HG03135 (cell line): ENCODE results near the gene CBFA2T2.
"Not testable (repeated sequence)": the region's sequence is repeated elsewhere in the genome, so short reads cannot be mapped to it uniquely, and the experiment has no call there.

Source experiments
- ATAC-seq: cut with Tn5 transposase; IDR thresholded peaks from one replicate; pipeline ENCODE4 v1.9.1; 2021; ENCODE audit warnings: mild to moderate bottlenecking, moderate library complexity; ENCODE audit not compliant: unreplicated experiment

The CBFA2T2 gene

DNA sequence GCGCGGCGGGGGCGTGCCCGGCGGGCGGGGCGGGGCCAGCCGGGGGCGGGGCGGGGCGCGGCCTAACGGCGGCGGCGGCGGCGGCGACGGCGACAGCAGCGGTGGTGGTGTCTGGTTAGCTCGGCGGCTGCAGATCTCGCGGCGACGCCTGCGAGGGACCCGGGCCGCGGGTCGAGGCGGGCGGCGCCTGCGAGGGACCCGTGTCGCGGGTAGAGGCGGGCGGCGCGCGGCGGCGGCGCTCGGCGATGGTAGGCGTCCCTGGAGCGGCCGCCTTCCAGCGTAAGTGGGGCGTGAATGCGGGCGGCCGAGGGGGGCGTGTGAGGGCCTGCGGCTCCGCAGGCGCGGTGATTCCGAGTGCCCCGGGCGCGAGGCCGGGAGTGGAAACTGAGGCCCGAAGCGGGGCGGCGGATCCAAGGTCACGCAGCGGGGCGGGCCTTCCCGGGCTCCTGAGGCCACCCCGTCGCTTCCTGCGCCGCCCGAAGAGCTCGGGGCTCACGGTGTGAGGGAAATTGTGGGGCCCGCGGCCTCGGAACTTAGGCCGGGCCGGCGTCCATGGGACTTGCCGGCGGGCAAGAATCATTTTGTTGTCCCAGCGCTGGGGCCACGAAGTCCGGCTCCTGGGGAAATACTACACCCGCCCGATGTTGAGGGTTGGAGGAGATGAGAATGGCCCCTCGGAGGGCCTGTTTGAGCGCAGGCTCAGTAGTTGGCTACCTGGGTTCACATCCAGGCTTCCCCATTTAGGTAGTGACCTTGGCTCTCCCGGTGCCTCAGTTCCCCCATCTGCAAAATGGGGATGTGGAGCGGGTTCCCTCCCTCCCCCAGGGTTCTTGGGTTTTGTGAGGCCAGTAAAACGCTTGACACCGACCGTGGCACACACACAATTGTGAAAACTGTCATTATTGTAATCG lies at the start of gene CBFA2T2:
TSS of gene CBFA2T2 (plus strand) at position 74 of the 911 bp plus-strand sequence. CDS start at position 246, 172 bp downstream.
- peak; percentile 55 for ATAC-seq

DNA sequence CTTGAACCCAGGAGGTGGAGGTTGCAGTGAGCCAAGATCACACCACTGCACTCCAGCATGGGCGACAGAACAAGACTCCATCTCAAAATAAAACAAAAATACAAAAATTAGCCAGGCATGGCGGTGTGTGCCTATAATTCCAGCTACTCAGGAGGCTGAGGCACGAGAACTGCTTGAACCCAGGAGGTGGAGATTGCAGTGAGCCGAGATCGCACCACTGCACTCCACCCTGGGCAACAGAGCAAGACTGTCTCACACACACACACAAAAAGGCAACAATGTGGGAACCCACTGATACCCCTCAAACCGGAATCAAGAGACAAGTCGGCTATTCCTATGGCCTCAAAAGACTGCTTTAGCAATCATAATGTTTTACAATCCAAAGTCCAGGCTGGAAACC lies 49.3 kb upstream of the CBFA2T2 start:
- not testable (repeated sequence) for ATAC-seq

DNA sequence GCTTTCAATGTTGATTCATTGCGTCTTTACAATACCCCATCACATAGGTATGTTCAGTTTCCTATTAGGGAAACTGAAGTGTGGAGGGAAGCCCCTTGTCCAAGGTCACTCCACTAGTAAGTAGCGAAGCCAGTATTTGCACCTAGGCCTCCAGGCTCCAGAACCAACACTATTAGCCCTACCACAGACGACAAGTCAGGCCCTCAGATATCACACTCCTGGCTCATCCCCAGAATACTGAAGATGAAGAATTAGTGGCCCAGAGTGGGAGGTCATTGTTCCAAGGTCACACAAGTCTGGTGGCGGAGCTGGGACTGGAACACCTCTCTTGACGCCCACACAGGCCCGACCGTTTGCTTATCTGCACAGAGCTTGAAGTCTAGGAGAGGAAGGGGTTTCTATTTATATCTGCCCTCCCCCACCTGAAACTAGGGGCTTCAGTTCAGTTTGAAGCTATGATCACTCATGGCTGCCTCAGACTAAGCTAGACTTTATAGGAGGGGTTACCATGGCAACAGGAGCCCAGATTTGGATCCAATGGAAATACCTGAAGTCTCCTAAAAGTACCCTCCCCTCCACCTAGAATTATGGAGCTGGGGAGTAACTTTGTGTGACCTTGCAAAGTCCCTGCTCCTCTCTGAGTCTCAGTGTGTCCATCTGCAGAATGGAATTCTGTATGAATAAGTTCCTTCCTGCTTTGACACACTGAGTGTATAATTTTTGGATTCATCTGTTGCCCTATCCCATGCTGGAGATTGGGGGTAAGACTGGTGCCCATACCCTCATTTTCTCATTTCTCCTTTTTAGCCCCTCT lies 48.5 kb upstream of the CBFA2T2 start:
- ATAC-seq, result no peak

DNA sequence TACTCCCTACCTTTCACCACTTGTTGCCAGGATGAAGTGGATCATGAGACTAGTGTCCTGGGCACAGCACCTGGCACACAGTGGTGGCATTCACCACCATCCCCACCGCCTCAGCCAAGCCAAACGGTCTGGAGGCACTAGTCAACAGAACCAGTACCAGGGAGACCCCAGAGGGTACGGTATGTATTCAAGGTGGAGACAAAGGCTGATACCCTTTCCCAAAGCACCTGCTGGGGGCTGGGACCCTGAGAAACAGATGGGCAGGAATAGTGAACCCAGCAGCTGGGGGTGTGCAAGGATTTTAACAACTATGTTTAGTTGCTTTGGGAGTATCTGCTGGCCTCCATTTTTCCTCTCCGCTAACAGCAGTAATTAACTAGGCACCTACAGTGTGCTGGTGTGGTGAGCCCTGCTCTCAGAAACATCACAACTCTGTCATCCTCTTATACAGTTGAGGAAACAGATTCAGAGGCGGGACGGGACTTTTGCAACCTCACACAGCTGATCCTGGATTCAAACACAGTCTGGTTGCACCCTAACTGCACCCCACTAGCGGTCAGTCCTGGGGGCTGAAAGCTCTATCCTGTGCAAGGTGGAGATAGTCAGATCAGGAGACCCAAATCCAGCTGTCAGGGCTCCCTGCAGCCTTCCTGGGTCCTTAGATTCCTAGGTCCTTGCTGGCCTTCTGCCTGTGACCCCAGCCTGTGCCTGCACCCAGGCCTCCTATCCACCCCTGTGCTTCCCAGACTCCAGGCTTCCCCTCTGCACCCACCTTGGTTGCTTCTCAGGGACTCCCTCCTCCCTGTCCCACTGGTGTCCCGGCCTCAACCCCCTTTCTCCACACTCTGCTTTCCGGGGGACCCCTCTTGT lies 47.5 kb upstream of the CBFA2T2 start:
- no peak for ATAC-seq

DNA sequence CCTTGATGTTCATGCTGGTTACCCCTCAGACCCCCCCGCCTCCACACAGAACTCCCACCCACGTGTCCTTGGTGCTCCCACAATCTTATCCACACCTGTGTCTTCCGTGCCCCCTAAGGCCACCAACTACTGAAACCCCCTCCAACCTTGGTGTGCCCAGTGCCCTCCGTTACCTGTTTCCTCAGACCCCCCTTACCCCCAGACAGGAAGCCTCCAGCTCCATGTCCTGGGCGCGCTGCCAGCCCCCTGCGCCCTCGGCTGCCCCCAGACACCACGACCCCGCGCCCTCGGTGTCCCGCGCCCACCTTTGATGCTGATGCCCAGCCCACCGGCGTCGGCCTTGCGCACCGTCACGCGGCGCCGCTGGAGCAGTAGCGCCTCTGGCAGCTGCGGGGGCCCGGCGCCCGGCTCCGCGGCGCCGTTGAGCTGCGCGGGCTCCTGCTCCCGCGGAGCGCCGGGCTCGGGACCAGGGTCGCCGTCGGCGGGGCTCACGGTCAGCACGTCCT lies 46.8 kb upstream of the CBFA2T2 start:
- ATAC-seq, result peak; percentile 23

DNA sequence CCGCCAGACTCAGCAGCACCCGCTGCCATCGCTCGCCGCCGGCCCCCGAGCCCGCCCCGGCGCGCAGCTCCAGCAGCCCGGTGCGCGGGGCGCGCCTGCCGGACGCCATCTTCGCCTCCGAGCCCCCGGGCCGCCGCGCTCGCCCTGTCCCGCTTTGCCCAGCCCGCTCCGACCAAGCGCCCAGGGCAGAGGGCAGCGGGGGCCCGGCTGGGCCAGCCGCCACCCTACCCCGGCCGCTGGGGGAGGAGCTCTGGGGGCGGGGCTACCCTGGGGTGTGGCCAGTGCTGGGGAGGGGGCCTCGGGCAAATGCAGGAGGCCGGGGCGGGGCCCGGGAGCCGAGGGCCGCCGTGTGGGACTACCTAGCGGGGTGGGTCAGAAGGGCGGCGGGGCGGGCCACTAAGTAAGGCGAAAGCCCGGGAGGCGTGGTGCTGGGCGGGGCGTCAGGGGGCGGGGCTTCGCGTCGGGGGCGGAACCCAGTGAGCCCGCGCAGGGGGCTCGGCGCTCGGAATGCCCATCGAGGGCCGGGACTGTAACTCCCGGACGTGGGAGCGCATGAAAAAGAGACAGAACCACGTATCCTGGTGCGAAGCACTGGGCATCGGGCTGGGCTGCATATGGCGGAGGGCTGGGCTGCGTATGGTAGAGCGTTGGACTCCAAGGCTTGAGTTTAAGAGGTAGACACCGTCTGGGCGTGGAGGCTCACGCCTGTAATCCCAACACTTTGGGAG lies 46.2 kb upstream of the CBFA2T2 start, which contains the start of gene SNTA1:
TSS of gene SNTA1 (minus strand) at position 252 of the 728 bp plus-strand sequence. CDS start at position 109, 143 bp downstream.
- peak; percentile 65 for ATAC-seq

DNA sequence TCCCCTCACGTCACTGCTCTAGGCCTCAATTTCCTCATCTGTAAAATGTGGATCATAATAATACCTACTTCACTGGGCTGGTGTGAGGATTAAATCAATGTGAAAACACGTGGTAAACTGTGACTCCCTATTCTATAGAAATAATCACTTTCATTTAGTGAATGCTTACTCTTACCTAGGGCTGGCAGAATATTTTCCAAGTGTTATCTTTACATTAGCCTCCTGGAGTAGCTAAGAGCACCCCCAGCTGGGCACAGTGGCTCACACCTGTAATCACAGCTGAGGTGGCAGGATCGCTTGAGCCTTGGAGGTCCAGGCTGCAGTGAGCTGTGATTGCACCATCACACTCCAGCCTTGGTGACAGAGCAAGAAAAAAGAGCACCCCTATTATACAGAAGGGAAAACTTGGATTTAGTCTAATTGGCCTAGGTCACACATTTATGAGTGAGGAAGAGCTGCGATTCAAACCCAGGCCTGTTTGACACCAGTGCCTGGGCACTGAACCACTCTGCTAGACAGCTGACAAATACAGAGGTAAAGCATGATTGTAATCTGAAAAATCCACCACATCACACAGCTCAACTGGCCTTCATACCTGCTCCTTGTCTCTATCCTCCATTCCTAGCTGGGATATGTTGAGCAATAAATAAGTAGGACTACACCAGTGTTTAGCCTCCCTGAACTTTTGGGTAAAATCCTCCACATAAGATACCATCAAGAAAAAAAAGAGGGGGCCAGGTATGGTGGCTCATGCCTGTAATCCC lies 44.9 kb upstream of the CBFA2T2 start:
- ATAC-seq, result no peak

DNA sequence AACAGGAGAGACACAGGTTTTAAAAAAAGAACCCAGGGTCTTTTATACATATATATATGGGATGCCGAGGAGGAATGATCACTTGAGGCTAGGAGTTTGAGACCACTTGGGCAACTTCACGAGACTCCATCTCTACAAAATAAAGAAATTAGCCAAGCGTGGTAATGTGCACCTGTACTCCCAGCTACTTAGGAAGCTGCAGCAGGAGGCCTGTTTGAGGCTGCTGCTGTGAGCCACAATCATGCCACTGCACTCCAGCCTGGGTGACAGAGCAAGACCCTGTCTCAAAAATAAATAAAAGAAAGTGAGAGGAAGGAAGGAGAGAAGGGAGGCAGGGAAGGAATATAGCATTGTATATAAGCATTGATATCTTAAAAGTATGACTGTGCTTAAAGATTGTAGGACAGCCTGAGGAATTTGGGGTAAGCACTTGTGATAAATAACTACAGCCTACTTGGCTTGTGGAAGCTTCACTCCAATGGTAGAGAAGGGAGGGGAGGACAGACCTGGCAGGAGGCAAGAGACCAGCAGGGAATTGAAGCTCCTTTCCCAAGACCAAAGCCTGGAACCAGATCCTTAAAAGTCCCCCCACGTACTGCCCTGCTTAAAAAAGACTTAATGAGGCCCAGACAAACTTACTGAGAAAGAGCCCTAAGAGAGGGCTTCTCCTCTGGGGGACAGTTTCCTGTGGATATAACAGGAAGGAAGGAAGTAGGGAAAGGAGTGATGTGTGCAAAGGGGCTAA lies 43.8 kb upstream of the CBFA2T2 start:
- ATAC-seq, result no peak

DNA sequence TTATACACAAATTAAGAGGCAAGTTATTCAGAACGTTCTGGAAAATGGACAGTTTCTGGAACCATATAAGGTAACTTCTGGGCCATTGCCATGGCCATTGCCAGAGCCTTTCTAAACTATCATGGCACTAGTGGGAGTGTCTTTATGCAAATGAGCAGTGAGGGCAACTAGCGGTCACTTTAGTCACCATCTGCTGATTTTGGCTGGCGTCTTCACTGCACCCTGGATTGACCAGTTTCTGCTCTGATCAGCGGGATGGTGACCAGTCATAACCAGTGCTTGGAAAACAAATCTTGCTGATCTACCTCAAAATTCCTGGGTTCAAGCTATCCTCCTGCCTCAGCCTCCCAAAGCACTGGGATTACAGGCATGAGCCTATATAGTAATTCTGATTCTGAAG lies 39.0 kb upstream of the CBFA2T2 start:
- ATAC-seq, result no peak

DNA sequence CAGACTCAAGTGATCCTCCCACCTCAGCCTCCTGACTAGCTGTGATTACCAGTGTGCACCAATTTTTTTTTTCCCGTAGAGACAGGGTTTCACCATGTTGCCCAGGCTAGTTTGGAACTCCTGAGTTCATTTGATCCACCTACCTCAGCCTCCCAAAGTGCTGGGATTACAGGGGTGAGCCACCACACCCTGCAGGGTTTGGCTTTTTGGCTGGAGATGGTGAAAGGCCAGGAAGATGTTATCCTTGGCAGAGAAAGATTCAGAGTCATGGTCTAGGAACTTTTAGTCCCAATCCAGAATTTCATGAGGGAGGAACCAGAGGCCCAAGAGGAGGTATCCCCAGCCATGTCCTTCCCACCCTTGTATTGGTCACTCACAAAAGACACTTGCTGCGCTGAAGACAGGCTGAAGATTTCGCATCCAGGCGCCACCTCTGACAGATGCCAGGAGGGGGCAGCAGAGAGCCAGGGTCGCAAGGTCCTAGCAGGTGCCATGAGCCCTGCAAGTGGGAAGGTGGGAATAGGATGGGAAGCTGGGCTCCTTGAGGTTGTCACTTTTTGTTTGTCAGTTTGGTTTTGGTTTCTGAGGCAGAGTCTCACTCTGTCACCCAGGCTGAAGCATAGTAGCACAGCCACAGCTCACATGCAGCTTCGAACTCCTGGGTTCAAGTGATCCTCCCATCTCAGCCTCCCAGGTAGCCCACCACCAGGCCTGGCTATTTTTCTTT lies 32.8 kb upstream of the CBFA2T2 start:
- not testable (repeated sequence) for ATAC-seq

DNA sequence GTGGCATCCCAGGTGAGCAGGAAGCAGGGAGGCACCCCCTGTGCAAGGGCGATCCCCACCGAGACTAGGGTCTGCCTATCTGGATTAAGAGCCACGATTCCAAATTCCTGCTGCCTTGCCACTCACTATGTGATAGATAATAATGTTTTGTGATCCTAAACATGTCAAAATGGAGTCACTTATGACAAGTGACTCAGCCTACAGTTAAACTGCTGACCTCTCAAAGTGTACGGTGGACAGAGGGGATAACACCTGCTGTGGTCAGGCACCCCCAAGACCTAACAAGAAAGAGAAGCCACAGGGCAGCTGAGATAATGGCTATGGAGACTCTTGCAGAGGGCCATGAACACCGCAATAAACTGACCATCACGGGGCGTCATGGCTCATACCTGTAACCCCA lies 30.3 kb upstream of the CBFA2T2 start:
- no peak for ATAC-seq

DNA sequence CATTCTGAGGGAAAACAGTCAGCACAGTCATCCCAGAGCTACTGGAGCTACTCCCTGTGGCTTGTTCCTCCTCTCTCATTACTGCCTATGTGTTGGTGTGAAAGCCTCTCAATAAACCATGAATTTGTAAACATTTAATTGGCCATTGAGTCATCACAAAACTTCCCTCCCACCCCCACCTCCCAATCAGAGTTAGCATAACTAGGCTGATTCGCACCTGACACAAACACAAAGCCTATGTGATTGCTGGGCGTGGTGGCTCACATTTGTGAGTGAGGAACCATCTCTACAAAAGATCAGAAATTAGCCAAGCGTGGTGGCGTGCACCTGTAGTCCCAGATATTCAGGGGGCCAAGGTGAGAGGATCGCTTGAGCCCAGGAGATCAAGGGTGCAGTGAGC lies 29.2 kb upstream of the CBFA2T2 start:
- no peak for ATAC-seq

DNA sequence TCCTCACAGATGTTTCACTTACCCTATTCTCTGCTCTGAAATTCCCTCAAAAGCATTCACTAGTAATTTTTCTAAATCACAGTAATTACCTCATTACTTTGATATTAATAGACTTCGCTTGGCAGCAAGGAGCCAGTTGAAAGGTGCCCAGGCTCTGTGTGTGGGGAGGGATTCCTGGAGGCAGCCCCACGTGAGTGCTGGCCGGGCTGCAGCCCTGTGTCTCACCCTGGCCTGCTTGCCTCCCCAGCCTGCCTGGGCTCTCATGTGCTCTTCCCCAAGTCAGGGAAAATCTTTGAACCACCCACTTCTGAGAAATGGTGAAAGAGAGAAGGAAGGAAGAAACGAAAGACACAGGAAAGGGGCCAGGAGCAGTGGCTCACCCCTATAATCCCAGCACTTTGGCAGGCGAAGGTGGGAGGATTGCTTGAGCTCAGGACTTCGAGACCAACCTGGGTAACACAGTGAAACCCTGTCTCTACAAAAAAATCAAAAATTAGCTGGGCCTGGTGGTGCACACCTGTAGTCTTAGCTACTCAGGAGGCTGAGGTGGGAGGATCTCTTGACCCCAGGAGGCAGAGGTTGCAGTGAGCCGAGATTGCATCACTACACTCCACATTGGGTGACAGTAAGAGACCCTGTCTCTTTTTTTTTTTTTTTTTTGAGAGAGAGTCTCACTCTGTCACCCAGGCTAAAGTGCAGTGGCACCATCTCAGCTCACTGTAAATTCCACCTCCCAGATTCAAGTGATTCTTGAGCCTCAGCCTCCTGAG lies 26.4 kb upstream of the CBFA2T2 start:
- no peak for ATAC-seq

DNA sequence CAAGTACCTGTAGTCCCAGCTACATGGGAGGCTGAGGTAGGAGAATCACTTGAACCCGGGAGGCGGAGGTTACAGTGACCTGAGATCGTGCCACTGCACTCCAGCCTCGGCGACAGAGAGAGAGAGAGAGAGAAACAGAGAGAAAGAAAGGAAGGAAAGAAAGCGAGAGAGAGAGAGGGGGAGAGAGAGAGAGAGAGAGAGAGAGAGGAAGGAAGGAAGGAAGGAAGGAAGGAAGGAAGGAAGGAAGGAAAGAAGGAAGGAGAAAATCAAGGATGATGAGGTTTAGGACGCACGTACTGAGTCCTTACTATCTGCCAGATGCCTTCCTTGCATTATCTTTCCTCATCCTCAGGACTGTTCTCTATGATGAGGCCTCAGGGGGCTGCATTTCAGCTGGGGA lies 25.1 kb upstream of the CBFA2T2 start:
- ATAC-seq, result not testable (repeated sequence)

DNA sequence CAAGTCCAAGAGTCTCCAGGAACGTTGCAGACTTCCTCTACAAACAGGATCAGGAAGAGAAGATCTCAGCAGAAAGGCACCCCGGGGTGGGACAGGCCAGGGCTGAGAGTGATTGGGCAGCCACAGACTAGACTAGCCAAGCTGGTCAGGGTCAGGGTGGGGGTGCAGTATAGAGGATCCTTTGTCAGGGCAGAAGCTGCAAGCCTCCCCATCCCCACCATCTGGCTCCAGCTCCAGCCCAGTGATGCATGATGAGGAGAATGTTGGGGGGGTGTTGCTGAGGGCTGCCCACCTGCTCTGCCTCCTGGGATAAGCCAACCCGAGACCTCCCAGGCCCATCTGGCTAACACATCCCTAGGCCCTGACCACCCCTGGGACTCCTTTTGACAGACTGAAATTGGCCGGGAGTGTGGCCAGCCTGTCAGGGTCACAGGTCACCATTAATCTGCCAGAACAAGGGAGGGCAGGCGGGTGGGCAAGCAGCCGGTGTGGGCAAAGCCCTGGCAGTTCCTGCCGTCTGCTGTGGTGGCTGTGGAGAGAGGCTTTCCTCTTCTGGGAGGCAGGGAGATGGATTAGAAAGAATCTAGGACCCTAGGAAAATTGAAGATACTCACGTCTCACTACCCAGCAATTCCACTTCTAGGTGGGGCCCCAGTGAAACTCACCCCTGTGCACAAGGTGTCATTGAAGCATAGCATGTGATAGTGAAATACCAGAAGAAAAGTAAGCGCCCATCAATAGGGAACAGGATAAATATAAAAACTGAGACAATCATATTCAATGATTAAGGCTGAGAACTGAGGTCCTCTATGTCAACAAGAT lies 24.2 kb upstream of the CBFA2T2 start:
- no peak for ATAC-seq

DNA sequence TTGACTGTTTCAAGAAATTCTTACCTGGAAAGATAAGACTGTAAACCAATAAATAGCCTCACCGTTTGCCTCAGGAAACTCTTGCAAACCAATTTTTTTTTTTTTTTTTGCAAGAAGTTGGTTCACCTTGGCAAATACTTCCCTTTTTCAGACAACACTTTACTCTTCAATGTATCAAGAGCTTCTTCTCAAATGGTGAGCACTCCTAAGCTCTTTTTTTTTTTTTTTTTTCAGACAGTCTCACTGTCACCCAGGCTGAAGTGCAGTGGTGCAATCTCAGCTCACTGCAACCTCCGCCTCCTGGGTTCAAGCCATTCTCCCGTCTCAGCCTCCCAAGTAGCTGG lies 23.6 kb upstream of the CBFA2T2 start:
- no peak for ATAC-seq
